Measurements from ENCODE around the gene ARHGEF38.
"Not testable (repeated sequence)": the region's sequence is repeated elsewhere in the genome, so short reads cannot be mapped to it uniquely, and the experiment has no call there.

ARHGEF38 gene

GRCh38 chr4:105715692-105716278, 163.4 kb downstream of the ARHGEF38 start:
- DNase-seq: no peak

- DNase-seq: no peak
Measured at GRCh38 chr4:105719204-105719603, 166.8 kb downstream of the ARHGEF38 start.

GRCh38 chr4:105725623-105726022, 173.2 kb downstream of the ARHGEF38 start:
- no peak for DNase-seq

- DNase-seq: not testable (repeated sequence)
Measured at GRCh38 chr4:105729895-105730294, 177.5 kb downstream of the ARHGEF38 start.
